ENCODE results near the gene OXA1L.
A peak's percentile ranks its signal among the peaks of the same experiment; 100 is the strongest.
"Not testable (repeated sequence)": the region's sequence is repeated elsewhere in the genome, so short reads cannot be mapped to it uniquely, and the experiment has no call there.

The OXA1L gene

GRCh38 chr14:22766457-22767322 lies at the start of gene OXA1L:
TSS of gene OXA1L (plus strand) at chr14:22766688. CDS start at chr14:22766702, 14 bp downstream.
- peak; percentile 96 for DNase-seq

GRCh38 chr14:22718091-22718490 lies 48.4 kb upstream of the OXA1L start:
- DNase-seq = no peak

GRCh38 chr14:22721213-22721612 lies 45.3 kb upstream of the OXA1L start:
- no peak for DNase-seq

DNA sequence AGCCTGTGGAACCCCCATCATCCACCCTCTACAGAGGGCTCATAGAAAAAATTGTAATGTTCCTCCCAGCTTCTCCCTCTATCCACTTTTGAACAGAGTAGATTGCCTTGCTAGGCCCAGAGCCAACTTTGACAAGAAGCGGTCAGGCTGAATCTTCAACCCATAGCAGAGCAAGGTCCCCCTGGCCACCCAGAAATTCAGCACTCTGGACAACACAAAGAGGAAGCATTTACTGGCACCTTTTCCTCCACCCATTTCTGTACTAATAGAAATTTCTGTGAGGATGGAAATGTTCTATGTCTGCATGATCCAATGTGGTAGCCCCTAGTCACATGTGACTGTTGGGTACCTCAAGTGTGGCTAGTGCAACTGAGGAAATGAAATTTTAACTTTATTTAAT lies 42.7 kb upstream of the OXA1L start:
- DNase-seq = no peak

DNA sequence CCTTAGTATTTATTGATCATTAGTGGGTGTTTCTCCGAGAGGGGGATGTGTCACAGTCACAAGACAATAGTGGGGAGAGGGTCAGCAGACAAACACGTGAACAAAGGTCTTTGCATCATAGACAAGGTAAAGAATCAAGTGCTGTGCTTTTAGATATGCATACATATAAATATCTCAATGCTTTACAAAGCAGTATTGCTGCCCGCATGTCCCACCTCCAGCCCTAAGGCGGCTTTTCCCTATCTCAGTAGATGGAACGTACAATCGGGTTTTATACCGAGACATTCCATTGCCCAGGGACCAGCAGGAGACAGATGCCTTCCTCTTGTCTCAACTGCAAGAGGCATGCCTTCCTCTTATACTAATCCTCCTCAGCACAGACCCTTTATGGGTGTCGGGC lies 41.6 kb upstream of the OXA1L start:
- not testable (repeated sequence) for DNase-seq

- not testable (repeated sequence) for DNase-seq
Observed at GRCh38 chr14:22725374-22725773, 41.1 kb upstream of the OXA1L start.

- no peak for DNase-seq
Observed at GRCh38 chr14:22726012-22726411, 40.5 kb upstream of the OXA1L start.

- DNase-seq = not testable (repeated sequence)
Observed at GRCh38 chr14:22732062-22732461, 34.4 kb upstream of the OXA1L start.

- DNase-seq = no peak
Observed at GRCh38 chr14:22733829-22734228, 32.7 kb upstream of the OXA1L start.

DNA sequence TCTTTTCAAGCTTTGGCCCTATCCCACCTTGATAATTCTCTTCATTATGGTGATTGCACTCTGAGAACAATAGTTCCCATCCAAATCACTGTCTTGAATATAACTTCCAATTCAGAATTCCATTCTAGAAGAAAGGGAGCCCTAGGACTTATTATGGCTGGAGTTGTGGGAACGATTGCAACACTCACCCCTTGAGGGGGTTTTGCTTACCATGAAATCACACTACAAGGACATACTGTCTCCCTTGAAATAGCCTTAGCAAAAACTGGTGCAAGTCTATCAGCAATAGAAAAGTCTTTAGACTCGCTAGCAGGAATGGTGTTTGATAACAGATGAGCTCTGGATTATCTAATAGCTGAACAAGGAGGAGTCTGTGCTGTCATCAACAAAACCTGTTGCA lies 31.4 kb upstream of the OXA1L start:
- DNase-seq = no peak

- not testable (repeated sequence) for DNase-seq
Observed at GRCh38 chr14:22736384-22736783, 30.1 kb upstream of the OXA1L start.

DNA sequence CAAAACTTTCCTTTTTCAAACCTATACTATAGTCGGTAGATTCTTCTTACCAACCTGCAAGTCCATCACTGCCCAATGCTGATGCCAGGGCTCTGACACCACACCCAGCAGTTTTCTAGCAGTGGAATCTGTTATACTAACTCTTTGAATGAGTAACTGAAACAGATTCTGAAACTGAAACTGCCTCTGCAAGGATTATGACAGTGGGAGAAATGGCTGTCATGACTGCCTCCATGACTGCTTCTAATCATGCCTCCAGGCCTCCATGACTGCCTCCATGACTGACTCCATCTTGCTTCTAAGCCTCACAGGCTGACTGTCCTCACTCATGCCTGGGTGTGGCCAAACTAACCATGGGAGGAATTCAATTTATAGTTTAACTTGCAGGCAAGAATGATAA lies 29.4 kb upstream of the OXA1L start:
- no peak for DNase-seq

GRCh38 chr14:22739423-22739822 lies 27.1 kb upstream of the OXA1L start:
- no peak for DNase-seq

GRCh38 chr14:22740020-22740419 lies 26.5 kb upstream of the OXA1L start:
- no peak for DNase-seq

DNA sequence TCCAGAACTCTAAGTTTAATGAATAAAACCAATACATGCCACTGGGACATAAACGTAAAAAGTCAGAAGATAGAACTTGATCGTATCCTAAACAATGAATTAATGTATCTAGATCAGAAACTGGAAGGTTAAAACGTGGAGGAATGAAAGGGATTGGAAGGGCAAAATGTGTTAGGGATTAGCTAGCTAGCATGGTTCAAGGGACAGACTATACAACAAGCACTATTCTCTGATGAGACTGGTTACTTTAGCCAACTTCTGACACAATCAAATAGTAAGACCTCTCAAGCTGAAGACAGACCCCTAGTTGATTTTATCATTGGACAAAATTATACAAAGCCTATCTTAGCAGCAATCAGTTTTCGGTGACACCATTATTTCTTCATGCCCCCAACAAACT lies 18.7 kb upstream of the OXA1L start:
- DNase-seq = no peak

DNA sequence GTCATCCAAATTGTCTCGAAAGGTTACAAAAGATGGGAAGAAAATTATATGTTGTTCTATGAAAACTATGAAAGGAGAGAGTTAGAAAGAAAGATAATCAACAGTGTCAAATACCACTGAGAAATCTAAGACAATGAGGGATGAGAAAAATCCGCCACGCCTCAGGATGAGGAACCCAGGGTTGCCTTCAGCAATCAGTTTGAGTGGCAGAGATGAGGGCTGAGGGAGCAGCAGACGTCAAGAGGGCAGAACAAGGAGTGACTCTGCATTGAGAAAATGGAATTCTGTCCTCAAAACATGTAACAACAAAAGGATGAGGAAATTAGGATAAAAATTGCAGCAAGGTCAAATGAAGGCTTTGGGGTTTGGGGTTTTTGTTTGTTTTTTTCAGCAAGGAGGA lies 18.3 kb upstream of the OXA1L start:
- no peak for DNase-seq

GRCh38 chr14:22748631-22749068 lies 17.8 kb upstream of the OXA1L start:
- no peak for DNase-seq

- DNase-seq = no peak
Observed at GRCh38 chr14:22752422-22752821, 14.1 kb upstream of the OXA1L start.

GRCh38 chr14:22753586-22753985 lies 12.9 kb upstream of the OXA1L start:
- no peak for DNase-seq

- not testable (repeated sequence) for DNase-seq
Observed at GRCh38 chr14:22757972-22758650, 8.4 kb upstream of the OXA1L start.

- DNase-seq = no peak
Observed at GRCh38 chr14:22761734-22762133, 4.8 kb upstream of the OXA1L start.

DNA sequence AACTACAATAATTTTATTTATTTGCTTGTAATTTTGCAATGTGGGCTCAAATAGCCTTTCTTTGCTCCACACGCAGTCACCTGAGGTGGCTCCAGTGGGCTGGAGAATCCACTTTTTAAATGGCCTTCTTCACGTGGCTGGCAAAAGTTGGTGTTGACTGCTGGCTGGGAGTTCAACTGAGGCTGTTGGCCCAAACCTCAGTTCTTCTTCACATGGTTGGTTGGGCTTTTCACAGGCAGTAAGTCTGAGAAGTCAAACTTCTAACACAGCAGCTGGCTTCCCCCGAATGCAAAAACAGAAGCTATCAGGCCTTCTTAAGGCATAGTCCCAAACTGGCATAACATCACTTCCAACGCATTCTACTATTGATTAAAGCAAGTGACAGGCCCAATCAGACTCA lies 2.1 kb upstream of the OXA1L start:
- DNase-seq = no peak

- no peak for DNase-seq
Observed at GRCh38 chr14:22767323-22767589, 768 bp downstream of the OXA1L start.

DNA sequence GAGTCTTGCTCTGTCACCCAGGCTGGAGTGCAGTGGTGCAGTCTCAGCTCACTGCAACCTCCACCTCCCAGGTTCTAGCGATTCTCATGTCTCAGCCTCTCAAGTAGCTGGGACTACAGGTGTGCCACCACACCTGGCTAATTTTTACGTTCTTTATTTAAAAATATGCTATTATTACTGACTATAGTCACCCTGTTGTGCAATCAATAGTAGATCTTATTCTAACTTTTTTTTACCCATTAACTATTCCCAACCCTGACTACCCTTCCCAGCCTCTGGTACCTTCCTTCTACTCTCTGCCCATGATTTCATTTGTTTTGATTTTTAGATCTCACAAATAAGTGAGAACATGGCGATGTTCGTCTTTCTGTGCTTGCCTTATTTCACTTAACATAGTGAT lies 2.5 kb downstream of the OXA1L start:
- no peak for DNase-seq

- DNase-seq = no peak
Observed at GRCh38 chr14:22769369-22769768, 2.9 kb downstream of the OXA1L start.

All from NCI-H1436 (cell line).